Caco-2 (cell line): Measurements from ENCODE around the gene SLC44A4. TPM values are rescaled to one million over a fixed set of nuclear protein-coding genes. Genes with fewer than 3 reads are reported as not detected.

ENCODE experiments used
- BruUV-seq: library from RNA; stranded (reverse); fragments of 400-500 nt; replicated peaks from 2 replicates; lab custom pipeline; 2021; lab: Mats Ljungman, UMichigan
- CTCF ChIA-PET: fragments of 300-600 bp; sonication (Branson Sonifier 250); formaldehyde crosslinking; loops from one replicate; lab custom pipeline; 2022; ENCODE audit warnings: antibody characterized with exemption; lab: Charles Lee
- POLR2A ChIA-PET: fragments of 300-600 bp; sonication (Branson Sonifier 250); formaldehyde crosslinking; loops from one replicate; lab custom pipeline; 2022; ENCODE audit warnings: antibody characterized with exemption; lab: Charles Lee
- DNase-seq, 2 experiments: peaks; one replicate each; pipeline versions ENCODE4 v3.0.0 to v3.0.0-alpha.2; 2020 to 2022
- H3K27me3 ChIP-seq: replicated peaks from 2 replicates; pipeline ENCODE4 v1.6.0; 2011; ENCODE audit warnings: low read length; ENCODE audit not compliant: control insufficient read depth, insufficient read depth
- H3K36me3 ChIP-seq: 2 replicates; pipeline ENCODE4 v1.5.1; 2011; ENCODE audit warnings: low read length; ENCODE audit not compliant: control insufficient read depth, insufficient read depth
- H3K4me1 ChIP-seq: fragments of 250-450 bp; sonication (Bioruptor Pico); 2 replicates; pipeline ENCODE4 v1.5.1; 2020; ENCODE audit warnings: mild to moderate bottlenecking
- H3K4me3 ChIP-seq: 2 replicates; pipeline ENCODE4 v1.5.1; 2011; ENCODE audit warnings: low read depth, mild to moderate bottlenecking, control low read depth, low read length
- H3K9me3 ChIP-seq: fragments of 250-450 bp; sonication (Bioruptor Pico); 2 replicates; pipeline ENCODE4 v1.5.1; 2020; ENCODE audit warnings: mild to moderate bottlenecking, moderate library complexity
- H3K27ac Mint-ChIP-seq: one replicate; pipeline ENCODE4 v1.8.0; 2022; ENCODE audit warnings: mixed read lengths; ENCODE audit not compliant: unreplicated experiment
- H3K27me3 Mint-ChIP-seq: one replicate; pipeline ENCODE4 v1.8.0; 2022; ENCODE audit warnings: mixed read lengths; ENCODE audit not compliant: insufficient read depth, unreplicated experiment
- H3K36me3 Mint-ChIP-seq: one replicate; pipeline ENCODE4 v1.8.0; 2022; ENCODE audit warnings: mild to moderate bottlenecking, mixed read lengths; ENCODE audit not compliant: insufficient read depth, unreplicated experiment
- H3K4me1 Mint-ChIP-seq: one replicate; pipeline ENCODE4 v1.8.0; 2022; ENCODE audit warnings: low read depth, mixed read lengths; ENCODE audit not compliant: unreplicated experiment
- H3K4me3 Mint-ChIP-seq: one replicate; pipeline ENCODE4 v1.8.0; 2022; ENCODE audit warnings: mild to moderate bottlenecking, moderate library complexity, mixed read lengths; ENCODE audit not compliant: unreplicated experiment
- H3K9me3 Mint-ChIP-seq: one replicate; pipeline ENCODE4 v1.8.0; 2022; ENCODE audit warnings: mixed read lengths; ENCODE audit not compliant: unreplicated experiment
- CTCF ChIP-seq, 2 experiments: fragments of 200-600 bp in 1 of 2; IDR thresholded peaks; 1 replicate in 1 of 2; 2 replicates in 1 of 2; pipeline versions ENCODE4 v1.5.1 to v1.8.0; 2011 to 2022; ENCODE audit warnings: antibody characterized with exemption in 1 of 2, control low read depth in 1 of 2, inconsistent platforms in 1 of 2, low read depth in 1 of 2, low read length in 1 of 2, mild to moderate bottlenecking in 1 of 2, moderate library complexity in 1 of 2; ENCODE audit not compliant: insufficient read depth in 1 of 2, severe bottlenecking in 1 of 2, unreplicated experiment in 1 of 2
- intact Hi-C: fragments of 100-400 bp; cut with micrococcal nuclease; formaldehyde crosslinking; loops from one replicate; pipeline ENCODE4 v1.10.0; 2022; ENCODE audit not compliant: unreplicated experiment
- total RNA-seq: library from RNA; stranded (reverse); gene quantifications from 2 replicates; pipeline ENCODE4 v1.2.3, GENCODE V29; 2022

Gene SLC44A4
- total RNA-seq, 1 experiment from 2014 or later = 0.57 TPM

- H3K27me3 Mint-ChIP-seq = no peaks in the 10 kb centered on the region
- H3K9me3 ChIP-seq = no peaks in the 10 kb centered on the region
- no peaks in the 10 kb centered on the region for H3K27me3 ChIP-seq
- H3K4me1 ChIP-seq = peaks cover 19% of the 10 kb centered on the region
- peaks cover 20% of the 10 kb centered on the region for H3K4me1 Mint-ChIP-seq
- intact Hi-C loops = loop anchor here (1.0 to 5.0 kb wide), 3 partner anchors 39 to 215 kb away; no protein-coding TSS in a partner anchor
- peaks cover 30% of the 10 kb centered on the region for H3K36me3 Mint-ChIP-seq
- H3K36me3 ChIP-seq = no peaks in the 10 kb centered on the region
- peak; percentile 92 to 94 for DNase-seq
- peak within 1 kb of the TSS; percentile 68 for H3K4me3 ChIP-seq
- ChIA-PET POLR2A (interaction anchor here (0.7 to 1.2 kb wide), 3 partner anchors 19 to 57 kb away, joined by 3 to 4 read pairs (median 3); partner anchors contain the start of genes CFB and SKIC2), CTCF (interaction anchor here (0.6 to 1.2 kb wide), 2 partner anchors 15 to 50 kb away, joined by 6 to 10 read pairs; no protein-coding TSS in a partner anchor)
- H3K27ac Mint-ChIP-seq = peak within 1 kb of the TSS; percentile 58
- TF ChIP-seq CTCF (IDR thresholded peaks at IDR 0.05; ENCODE audit: insufficient read depth in 1 of 2, low read depth in 1 of 2, low read length in 1 of 2, severe bottlenecking in 1 of 2, unreplicated experiment in 1 of 2) = no peak
- no TSS peak for BruUV-seq
- no peaks in the 10 kb centered on the region for H3K9me3 Mint-ChIP-seq
- H3K4me3 Mint-ChIP-seq = peak within 1 kb of the TSS; percentile 73
These were observed 23.3 kb upstream of the SLC44A4 start, which contains the start of gene ZBTB12 for GRCh38 chr6:31901953-31902643. Gene ZBTB12 (minus strand): TSS chr6:31902086. CDS start chr6:31901305, 781 bp downstream.

DNA sequence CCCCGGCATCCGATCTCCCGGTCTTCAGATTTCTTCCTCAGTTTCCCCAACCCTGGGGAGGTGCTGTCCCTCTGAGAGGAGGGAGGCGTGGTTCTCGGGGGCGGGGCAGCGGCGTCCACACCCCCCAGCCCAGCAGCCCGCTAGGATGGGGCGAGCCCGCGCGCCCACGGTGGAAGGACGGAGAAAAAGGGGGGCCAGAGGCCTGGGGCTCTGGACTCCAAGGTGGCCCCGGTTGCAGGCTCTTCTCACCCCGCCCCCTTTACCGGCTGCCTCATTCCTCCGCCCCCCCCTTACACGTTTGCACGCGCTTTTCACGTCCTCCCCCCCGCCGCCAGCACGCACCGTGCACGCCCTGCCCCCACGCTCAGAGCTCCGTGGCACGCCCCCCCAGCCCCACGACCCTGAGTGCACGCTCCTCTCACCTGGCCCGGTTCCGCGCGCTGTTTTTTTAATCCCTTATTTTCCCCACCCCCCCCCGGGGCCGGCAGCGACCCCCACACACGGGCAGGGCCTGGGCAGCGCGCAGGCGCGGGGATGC is 22.7 kb upstream of the SLC44A4 start:
- Mint-ChIP-seq H3K4me1 (peaks cover 20% of the 10 kb centered on the region), H3K4me3 (peak overlapping the region; percentile 73), H3K27me3 (no peaks in the 10 kb centered on the region), H3K36me3 (peaks cover 30% of the 10 kb centered on the region), H3K27ac (peak overlapping the region; percentile 58), H3K9me3 (no peaks in the 10 kb centered on the region)
- BruUV-seq = TSS peak; percentile 21
- DNase-seq = peak; percentile 34 to 64
- Histone ChIP-seq H3K4me1 (peaks cover 22% of the 10 kb centered on the region), H3K36me3 (no peaks in the 10 kb centered on the region), H3K9me3 (no peaks in the 10 kb centered on the region), H3K4me3 (peak overlapping the region; percentile 68), H3K27me3 (no peaks in the 10 kb centered on the region)
- ChIA-PET CTCF (interaction anchor here (0.6 kb wide), 1 partner anchor 57 kb away, joined by 5 read pairs; the partner anchor contains the start of genes NELFE and SKIC2), POLR2A (interaction anchor here (1.2 kb wide), 1 partner anchor 58 kb away, joined by 3 read pairs; the partner anchor contains the start of gene SKIC2)
- no peak for TF ChIP-seq CTCF (IDR thresholded peaks at IDR 0.05; ENCODE audit: insufficient read depth in 1 of 2, low read depth in 1 of 2, low read length in 1 of 2, severe bottlenecking in 1 of 2, unreplicated experiment in 1 of 2)
- intact Hi-C loops = loop anchor here (5.0 kb wide), 1 partner anchor 216 kb away; no protein-coding TSS in a partner anchor

DNA sequence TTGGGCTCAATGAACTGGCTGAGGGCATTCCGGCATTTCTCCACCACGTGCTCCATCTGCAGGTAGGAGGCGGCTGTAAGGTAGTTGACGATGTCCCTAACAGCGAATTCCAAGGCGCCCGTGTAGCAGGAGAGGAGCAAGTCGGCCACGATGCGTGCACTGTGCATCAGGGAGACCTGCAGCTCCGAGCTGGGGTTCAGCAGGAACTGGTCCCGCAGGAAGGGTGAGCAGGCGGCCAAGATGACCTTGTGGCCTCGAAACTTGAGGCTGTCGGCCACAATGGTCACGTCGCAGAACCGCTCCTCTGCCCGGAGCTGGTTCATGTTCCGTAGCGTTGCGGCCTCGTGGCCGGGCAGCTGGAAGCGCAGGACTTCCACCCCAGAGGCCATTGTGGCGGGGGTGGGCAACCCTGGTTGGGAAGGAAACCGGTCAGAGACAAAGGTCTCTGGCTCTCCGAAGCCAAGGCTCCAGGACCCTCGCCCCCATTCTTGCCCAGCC is 22.2 kb upstream of the SLC44A4 start:
- ChIA-PET POLR2A (no interaction called here), CTCF (interaction anchor here (0.6 kb wide), 1 partner anchor 58 kb away, joined by 5 read pairs; the partner anchor contains the start of genes NELFE and SKIC2)
- peak overlapping the region; percentile 73 for H3K4me3 Mint-ChIP-seq
- no peaks in the 10 kb centered on the region for H3K36me3 ChIP-seq
- peak overlapping the region; percentile 68 for H3K4me3 ChIP-seq
- peak overlapping the region; percentile 55 for H3K27ac Mint-ChIP-seq
- H3K36me3 Mint-ChIP-seq = peaks cover 31% of the 10 kb centered on the region
- H3K27me3 ChIP-seq = no peaks in the 10 kb centered on the region
- H3K4me1 ChIP-seq = peaks cover 23% of the 10 kb centered on the region
- BruUV-seq = no TSS peak
- no peaks in the 10 kb centered on the region for H3K27me3 Mint-ChIP-seq
- no peaks in the 10 kb centered on the region for H3K9me3 ChIP-seq
- no peak for TF ChIP-seq CTCF (IDR thresholded peaks at IDR 0.05; ENCODE audit: insufficient read depth in 1 of 2, low read depth in 1 of 2, low read length in 1 of 2, severe bottlenecking in 1 of 2, unreplicated experiment in 1 of 2)
- intact Hi-C loops = loop anchor here (5.0 kb wide), 1 partner anchor 216 kb away; no protein-coding TSS in a partner anchor
- peaks cover 20% of the 10 kb centered on the region for H3K4me1 Mint-ChIP-seq
- H3K9me3 Mint-ChIP-seq = no peaks in the 10 kb centered on the region
- DNase-seq = peak in 1 of 2 experiments; percentile 64
